Adrenal gland (tissue), 19 donors: Measurements from ENCODE around the gene THSD7B. TPM values are rescaled to one million over a fixed set of nuclear protein-coding genes. Genes with fewer than 3 reads are reported as not detected.

Source experiments
- DNase-seq, 7 donors: peaks; one replicate each; pipeline ENCODE4 v3.0.0-alpha.2; 2019 to 2020
- H3K27ac ChIP-seq, 5 donors: fragments of 200-600 bp; sonication (generic) in 4 of 5; 1 replicate in 3 of 5; 2 replicates in 2 of 5; pipeline versions ENCODE4 v1.5.1 to v1.8.0; 2016 to 2020; ENCODE audit warnings: mild to moderate bottlenecking in 1 of 5
- H3K27me3 ChIP-seq: fragments of 200-600 bp; 2 replicates; pipeline ENCODE4 v1.8.0; 2021
- H3K36me3 ChIP-seq, 2 donors: fragments of 200-600 bp; replicated peaks in 1 of 2; 1 replicate in 1 of 2; 2 replicates in 1 of 2; pipeline versions ENCODE4 v1.5.1 to v1.8.0; 2018 to 2022
- H3K4me1 ChIP-seq, 2 donors: fragments of 200-600 bp; replicated peaks in 1 of 2; 1 replicate in 1 of 2; 2 replicates in 1 of 2; pipeline versions ENCODE4 v1.5.1 to v1.8.0; 2018 to 2021
- H3K4me3 ChIP-seq, 4 donors: fragments of 200-600 bp; sonication (generic) in 3 of 4; one replicate each; pipeline ENCODE4 v1.5.1; 2016 to 2018
- H3K9me3 ChIP-seq, 3 donors: fragments of 200-600 bp; sonication (generic) in 1 of 3; replicated peaks in 1 of 3; 1 replicate in 2 of 3; 2 replicates in 1 of 3; pipeline versions ENCODE4 v1.5.1 to v1.8.0; 2016 to 2021
- CTCF ChIP-seq, 6 experiments: fragments of 450-650 bp in 4 of 6; fragments of 200-600 bp in 2 of 6; sonication (generic) in 1 of 6; IDR thresholded peaks; 1 replicate in 5 of 6; 2 replicates in 1 of 6; pipeline versions ENCODE4 v1.5.1 to v1.8.0; 2016 to 2021; ENCODE audit warnings: antibody characterized with exemption in 6 of 6, mild to moderate bottlenecking in 2 of 6, moderate library complexity in 1 of 6
- POLR2A ChIP-seq, 2 donors: fragments of 450-650 bp; IDR thresholded peaks; one replicate each; pipeline ENCODE4 v1.6.1; 2017; ENCODE audit warnings: antibody characterized with exemption in 2 of 2, mild to moderate bottlenecking in 2 of 2, moderate library complexity in 1 of 2
- WGBS, 4 donors: extraction: QIAGEN DNeasy Blood & Tissue Kit in 2 of 4; methylation state at CpG; one replicate each; pipeline versions ENCODE4 v1.1.5 to v1.1.7; 2013 to 2017; 5-methylcytosine and 5-hydroxymethylcytosine counted together
- intact Hi-C, 2 donors: fragments of 100-400 bp; cut with DNase I; formaldehyde crosslinking; loops; one replicate each; pipeline versions ENCODE4 v1.14.1 to v1.15.0; 2022 to 2023
- long read RNA-seq, 10 donors: library from polyadenylated mRNA in 3 of 10; unstranded in 2 of 10; stranded (forward) in 1 of 10; transcript quantifications; one replicate each; pipeline ENCODE4 v2.0.0 and lab custom pipeline, GENCODE V29; 2021 to 2026
- polyA plus RNA-seq, 3 donors: library from polyadenylated mRNA; stranded (reverse); fragments of 200-250 nt in 2 of 3; fragments of 350-450 nt in 1 of 3; fragmentation: Illumina TruSeq in 1 of 3; extraction: RNeasy Lipid Tissue Mini Kit (QIAGEN cat#74804) in 1 of 3; gene quantifications; one replicate each; pipeline ENCODE4 v1.2.3, GENCODE V29; 2013 to 2014
- total RNA-seq, 9 donors: library from RNA; depleted of rRNA in 4 of 9; stranded (reverse); fragments of >200 nt in 4 of 9; fragments of 120-200 nt in 1 of 9; fragmentation: NEBNext Ultra II Directional in 1 of 9; extraction: Animal tissue kit (Norgen Biotek cat#: 25700) in 1 of 9; gene quantifications; one replicate each; pipeline versions ENCODE4 v1.1.0 to v1.2.4, GENCODE V29; 2013 to 2023
- donor health status: healthy with polysubstance abuse.
- donor health status: Bipolar disorder and iron deficiency.
- donor health status: DM: yes; HTN: yes; CAD: no.
- donor health status: DM: no; HTN: no; CAD: no.
- donor health status: DM: no; HTN: no; CAD: no.
- donor health status: DM: yes; HTN: yes; CAD: no.

THSD7B gene
- total RNA-seq (under 1 TPM in 5 of 9 donors, not detected in 4; under 0.01 to 0.44 (median 0.13) TPM), polyA plus RNA-seq (under 1 TPM; 0.08 to 0.15 (median 0.10) TPM)
- long read RNA-seq, donor 1: 0 reads
- long read RNA-seq, donor 2: 0 reads
- long read RNA-seq, donor 3: 0 reads
- long read RNA-seq, donor 4: 0 reads
- long read RNA-seq, donor 5: 0 reads
- long read RNA-seq, donor 6: 0 reads
- long read RNA-seq, donor 7: 0 reads
- long read RNA-seq, donor 8: 0 reads
- long read RNA-seq, donor 9: 0 reads
- long read RNA-seq, donor 10: 0 reads

GRCh38 chr2:136765256-136766072 is at the start of gene THSD7B:
Gene THSD7B (plus strand): TSS chr2:136765545. CDS start chr2:136882179, 116,634 bp downstream.
- Histone ChIP-seq H3K27ac (no peak within 1 kb of the TSS), H3K9me3 (no peaks in the 10 kb centered on the region), H3K4me3 (peak within 1 kb of the TSS in 1 of 4 donors; percentile 36), H3K36me3 (no peaks in the 10 kb centered on the region), H3K4me1 (no peaks in the 10 kb centered on the region), H3K27me3 (peaks cover 19% of the 10 kb centered on the region)
- intact Hi-C loops: no loop called here
- 1 to 3% (median 2%) methylated on average over 12 to 77 of the region's 77 CpGs for WGBS, 4 donors
- DNase-seq: no peak
- TF ChIP-seq POLR2A (IDR thresholded peaks at IDR 0.05) (no peak), CTCF (IDR thresholded peaks at IDR 0.05) (no peak)

GRCh38 chr2:136718273-136718672 is 47.1 kb upstream of the THSD7B start:
- no peaks in the 10 kb centered on the region for H3K9me3 ChIP-seq
- no peak overlapping the region for H3K4me3 ChIP-seq
- no peaks in the 10 kb centered on the region for H3K4me1 ChIP-seq
- intact Hi-C loops: no loop called here
- DNase-seq: no peak
- TF ChIP-seq POLR2A (IDR thresholded peaks at IDR 0.05) (no peak), CTCF (IDR thresholded peaks at IDR 0.05) (no peak)
- no peak overlapping the region for H3K27ac ChIP-seq
- no peaks in the 10 kb centered on the region for H3K36me3 ChIP-seq
- no peaks in the 10 kb centered on the region for H3K27me3 ChIP-seq

- Histone ChIP-seq H3K27me3 (no peaks in the 10 kb centered on the region), H3K4me1 (no peaks in the 10 kb centered on the region), H3K9me3 (no peaks in the 10 kb centered on the region), H3K4me3 (no peak overlapping the region), H3K36me3 (no peaks in the 10 kb centered on the region), H3K27ac (no peak overlapping the region)
- TF ChIP-seq POLR2A (IDR thresholded peaks at IDR 0.05) (no peak), CTCF (IDR thresholded peaks at IDR 0.05) (no peak)
- no peak for DNase-seq
- intact Hi-C loops: no loop called here
- WGBS, 4 donors: 46 to 67% (median 57%) methylated on average over 4 of the region's 4 CpGs
These were observed 37.2 kb upstream of the THSD7B start for GRCh38 chr2:136727973-136728699.

GRCh38 chr2:136736236-136736635 is 29.1 kb upstream of the THSD7B start:
- Histone ChIP-seq H3K27me3 (no peaks in the 10 kb centered on the region), H3K9me3 (no peaks in the 10 kb centered on the region), H3K36me3 (no peaks in the 10 kb centered on the region), H3K27ac (no peak overlapping the region), H3K4me1 (no peaks in the 10 kb centered on the region), H3K4me3 (no peak overlapping the region)
- intact Hi-C loops: no loop called here
- no peak for TF ChIP-seq CTCF (IDR thresholded peaks at IDR 0.05)
- no peak for TF ChIP-seq POLR2A (IDR thresholded peaks at IDR 0.05)
- WGBS, 4 donors: 55 to 71% (median 61%) methylated on average over 3 of the region's 3 CpGs
- no peak for DNase-seq
